Suprapubic skin (tissue), 4 donors: ENCODE data around the gene SEZ6L. TPM values are rescaled to one million over a fixed set of nuclear protein-coding genes. Genes with fewer than 3 reads are reported as not detected.

Experiments
- DNase-seq, 2 donors: peaks; one replicate each; pipeline ENCODE4 v3.0.0-alpha.2; 2019; ENCODE audit warnings: low spot score in 2 of 2
- H3K27ac ChIP-seq: fragments of 200-600 bp; sonication (generic); one replicate; pipeline ENCODE4 v1.5.1; 2019
- H3K27me3 ChIP-seq: fragments of 200-600 bp; sonication (generic); one replicate; pipeline ENCODE4 v1.5.1; 2019
- H3K36me3 ChIP-seq: fragments of 200-600 bp; sonication (generic); one replicate; pipeline ENCODE4 v1.5.1; 2019
- H3K4me1 ChIP-seq: fragments of 200-600 bp; sonication (generic); one replicate; pipeline ENCODE4 v1.5.1; 2019
- H3K4me3 ChIP-seq: fragments of 200-600 bp; sonication (generic); one replicate; pipeline ENCODE4 v1.5.1; 2019; ENCODE audit warnings: mild to moderate bottlenecking
- H3K9me3 ChIP-seq: fragments of 200-600 bp; sonication (generic); one replicate; pipeline ENCODE4 v1.5.1; 2019
- EP300 ChIP-seq: sonication (generic); formaldehyde crosslinking; IDR thresholded peaks from one replicate; pipeline ENCODE4 v1.6.1; 2017; ENCODE audit warnings: antibody characterized with exemption
- POLR2A ChIP-seq, 2 donors: fragments of 450-650 bp; IDR thresholded peaks; one replicate each; pipeline ENCODE4 v1.6.1; 2017; ENCODE audit warnings: antibody characterized with exemption in 2 of 2, mild to moderate bottlenecking in 2 of 2, moderate library complexity in 2 of 2
- POLR2AphosphoS5 ChIP-seq, 3 donors: sonication (generic); formaldehyde crosslinking; IDR thresholded peaks; one replicate each; pipeline ENCODE4 v1.6.1; 2017; ENCODE audit warnings: antibody characterized with exemption in 3 of 3
- WGBS: methylation state at CpG from one replicate; pipeline ENCODE4 v1.1.5; 2018; 5-methylcytosine and 5-hydroxymethylcytosine counted together
- total RNA-seq, 4 donors: library from RNA; depleted of rRNA; stranded (reverse); fragments of >200 nt; gene quantifications; one replicate each; pipeline ENCODE4 v1.1.0, GENCODE V29; 2016
- TF ChIP-seq, protein P1 (sequence below), 2 donors: fragments of 200-600 bp in 1 of 2; fragments of 450-650 bp in 1 of 2; sonication (generic) in 1 of 2; IDR thresholded peaks; one replicate each; pipeline ENCODE4 v1.5.1; 2016 to 2019; ENCODE audit warnings: antibody characterized with exemption in 2 of 2, mild to moderate bottlenecking in 1 of 2, moderate library complexity in 1 of 2

SEZ6L gene
- total RNA-seq, 4 donors from 2014 or later, result 0.24 to 2.2 (median 0.89) TPM

DNA sequence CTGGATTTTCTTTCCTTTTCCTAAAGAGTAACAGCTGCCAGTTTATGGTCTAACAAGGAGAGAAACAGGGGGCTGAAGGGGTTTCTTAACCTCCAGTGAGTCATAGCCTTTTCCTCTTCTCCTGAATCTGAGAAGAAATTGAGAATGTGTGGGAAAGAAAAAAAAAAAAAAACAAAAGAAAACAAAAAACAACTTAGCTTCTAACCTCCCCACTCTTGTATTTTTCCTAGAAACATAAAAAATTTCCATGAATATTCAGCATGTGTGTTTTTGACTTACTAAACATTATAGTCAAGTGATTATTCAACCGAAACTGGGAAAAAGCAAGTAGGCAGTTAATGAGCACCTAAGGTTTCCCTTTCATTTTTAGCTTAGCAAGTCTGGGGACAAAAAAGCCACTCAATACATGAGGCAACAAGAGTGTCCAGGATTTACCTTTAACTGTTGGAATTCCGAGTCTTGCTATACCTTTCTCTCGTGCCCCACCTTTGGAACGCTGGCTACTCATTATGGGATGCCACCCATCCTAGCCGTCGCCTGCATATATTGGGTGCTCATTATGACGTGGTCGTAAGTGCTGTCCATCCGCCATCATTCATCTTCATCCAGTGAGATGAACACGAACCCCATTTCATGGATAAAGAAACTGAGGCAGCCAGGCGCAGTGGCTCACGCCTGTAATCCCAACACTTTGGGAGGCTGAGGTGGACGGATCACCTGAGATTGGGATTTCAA lies 262.2 kb downstream of the SEZ6L start:
- Histone ChIP-seq H3K4me3 (no peak overlapping the region), H3K27ac (no peak overlapping the region), H3K4me1 (peaks cover 15% of the 10 kb centered on the region), H3K9me3 (no peaks in the 10 kb centered on the region), H3K36me3 (no peaks in the 10 kb centered on the region), H3K27me3 (no peaks in the 10 kb centered on the region)
- no peak for DNase-seq
- TF ChIP-seq, protein P1, sequence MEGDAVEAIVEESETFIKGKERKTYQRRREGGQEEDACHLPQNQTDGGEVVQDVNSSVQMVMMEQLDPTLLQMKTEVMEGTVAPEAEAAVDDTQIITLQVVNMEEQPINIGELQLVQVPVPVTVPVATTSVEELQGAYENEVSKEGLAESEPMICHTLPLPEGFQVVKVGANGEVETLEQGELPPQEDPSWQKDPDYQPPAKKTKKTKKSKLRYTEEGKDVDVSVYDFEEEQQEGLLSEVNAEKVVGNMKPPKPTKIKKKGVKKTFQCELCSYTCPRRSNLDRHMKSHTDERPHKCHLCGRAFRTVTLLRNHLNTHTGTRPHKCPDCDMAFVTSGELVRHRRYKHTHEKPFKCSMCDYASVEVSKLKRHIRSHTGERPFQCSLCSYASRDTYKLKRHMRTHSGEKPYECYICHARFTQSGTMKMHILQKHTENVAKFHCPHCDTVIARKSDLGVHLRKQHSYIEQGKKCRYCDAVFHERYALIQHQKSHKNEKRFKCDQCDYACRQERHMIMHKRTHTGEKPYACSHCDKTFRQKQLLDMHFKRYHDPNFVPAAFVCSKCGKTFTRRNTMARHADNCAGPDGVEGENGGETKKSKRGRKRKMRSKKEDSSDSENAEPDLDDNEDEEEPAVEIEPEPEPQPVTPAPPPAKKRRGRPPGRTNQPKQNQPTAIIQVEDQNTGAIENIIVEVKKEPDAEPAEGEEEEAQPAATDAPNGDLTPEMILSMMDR (IDR thresholded peaks at IDR 0.05), result no peak
- no peak for TF ChIP-seq POLR2A (IDR thresholded peaks at IDR 0.05)
- TF ChIP-seq POLR2AphosphoS5 (IDR thresholded peaks at IDR 0.05), result no peak
- TF ChIP-seq EP300, result no peak
- 93% methylated on average over 13 of the region's 13 CpGs for WGBS

DNA sequence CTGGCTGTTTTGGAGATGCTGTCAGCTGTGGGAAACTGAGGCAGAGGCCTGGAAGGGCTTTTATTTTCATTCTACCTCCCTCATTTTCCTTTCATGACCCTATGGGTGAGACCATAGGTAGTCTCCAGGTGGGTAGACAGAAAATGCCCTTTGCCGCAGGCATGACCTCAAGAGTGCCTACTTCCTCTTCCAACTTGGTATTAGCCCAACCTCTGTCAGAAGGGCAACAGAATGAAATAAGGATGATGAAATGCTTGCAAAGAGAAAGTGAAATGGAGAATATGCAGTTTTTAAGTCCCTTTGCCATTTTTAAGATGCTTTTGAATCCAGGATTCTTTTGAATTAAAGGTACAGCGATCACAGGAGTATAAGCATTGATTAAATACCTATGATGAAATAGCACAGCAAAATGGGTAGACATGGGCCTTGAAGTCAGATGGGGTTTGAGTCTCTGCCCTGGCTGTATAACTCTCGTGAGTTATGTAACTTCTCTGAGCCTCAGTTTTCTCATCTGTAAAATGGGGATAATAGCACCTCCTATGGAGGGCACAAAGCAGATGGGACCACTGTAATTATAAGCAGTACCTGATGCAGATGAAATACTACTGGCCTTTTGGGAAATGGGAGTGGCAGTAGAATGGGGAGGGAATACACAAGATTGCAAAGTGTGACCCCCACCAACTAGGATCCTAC lies 263.5 kb downstream of the SEZ6L start:
- no peaks in the 10 kb centered on the region for H3K9me3 ChIP-seq
- peaks cover 21% of the 10 kb centered on the region for H3K4me1 ChIP-seq
- H3K36me3 ChIP-seq, result no peaks in the 10 kb centered on the region
- 94% methylated on average over 3 of the region's 3 CpGs for WGBS
- H3K4me3 ChIP-seq, result no peak overlapping the region
- TF ChIP-seq, protein P1 (IDR thresholded peaks at IDR 0.05), result no peak
- TF ChIP-seq POLR2AphosphoS5 (IDR thresholded peaks at IDR 0.05) (no peak), POLR2A (IDR thresholded peaks at IDR 0.05) (no peak), EP300 (no peak)
- DNase-seq, result no peak
- no peaks in the 10 kb centered on the region for H3K27me3 ChIP-seq
- H3K27ac ChIP-seq, result no peak overlapping the region
